Activated CD8-positive, alpha-beta memory T cell treated with anti-CD3 and anti-CD28 coated beads, Interleukin-2, amount 50 U/mL, for 1 hour (primary cell): ENCODE results near the gene DACH1.

Experiments used
- DNase-seq: peaks from one replicate; pipeline ENCODE4 v3.0.0-alpha.2; 2020; ENCODE audit errors: extremely low read depth

Gene DACH1

GRCh38 chr13:71774863-71775262 is 92.1 kb downstream of the DACH1 start:
- no peak for DNase-seq

GRCh38 chr13:71773531-71773930 is 93.5 kb downstream of the DACH1 start:
- DNase-seq = no peak

- DNase-seq = no peak
Observed at GRCh38 chr13:71772361-71772760, 94.6 kb downstream of the DACH1 start.

- DNase-seq = no peak
Observed at GRCh38 chr13:71771144-71771543, 95.9 kb downstream of the DACH1 start.

GRCh38 chr13:71770710-71771109 is 96.3 kb downstream of the DACH1 start:
- DNase-seq = no peak

- DNase-seq = no peak
Observed at GRCh38 chr13:71768881-71769280, 98.1 kb downstream of the DACH1 start.

GRCh38 chr13:71759651-71760511 is 107.1 kb downstream of the DACH1 start:
- no peak for DNase-seq

- no peak for DNase-seq
Observed at GRCh38 chr13:71758828-71759227, 108.2 kb downstream of the DACH1 start.

- DNase-seq = no peak
Observed at GRCh38 chr13:71754407-71754974, 112.5 kb downstream of the DACH1 start.

GRCh38 chr13:71752775-71753513 is 114.1 kb downstream of the DACH1 start:
- no peak for DNase-seq

- DNase-seq = no peak
Observed at GRCh38 chr13:71751073-71751472, 115.9 kb downstream of the DACH1 start.

- no peak for DNase-seq
Observed at GRCh38 chr13:71730267-71730666, 136.7 kb downstream of the DACH1 start.

GRCh38 chr13:71729441-71729840 is 137.6 kb downstream of the DACH1 start:
- no peak for DNase-seq

- DNase-seq = no peak
Observed at GRCh38 chr13:71727662-71728061, 139.3 kb downstream of the DACH1 start.

- no peak for DNase-seq
Observed at GRCh38 chr13:71727042-71727441, 140.0 kb downstream of the DACH1 start.

GRCh38 chr13:71722206-71722605 is 144.8 kb downstream of the DACH1 start:
- no peak for DNase-seq

- DNase-seq = no peak
Observed at GRCh38 chr13:71721104-71721503, 145.9 kb downstream of the DACH1 start.

GRCh38 chr13:71718931-71719330 is 148.1 kb downstream of the DACH1 start:
- no peak for DNase-seq

GRCh38 chr13:71714802-71715375 is 152.1 kb downstream of the DACH1 start:
- DNase-seq = no peak

GRCh38 chr13:71712988-71713653 is 153.9 kb downstream of the DACH1 start:
- no peak for DNase-seq

GRCh38 chr13:71704656-71705055 is 162.3 kb downstream of the DACH1 start:
- DNase-seq = no peak

- no peak for DNase-seq
Observed at GRCh38 chr13:71703138-71703537, 163.9 kb downstream of the DACH1 start.
